Pancreas (tissue), 10 donors: Measurements from ENCODE around the gene LRRC25. TPM values are rescaled to one million over a fixed set of nuclear protein-coding genes. Genes with fewer than 3 reads are reported as not detected.

Experiments
- ATAC-seq, 4 donors: fragments of 200-7000 bp; cut with Tn5 transposase; one replicate each; pipeline versions ENCODE4 v1.8.0 to v1.9.1; 2020; ENCODE audit warnings: mild to moderate bottlenecking in 4 of 4, moderate library complexity in 4 of 4
- DNase-seq, 6 donors: peaks; one replicate each; pipeline ENCODE4 v3.0.0-alpha.2; 2020
- FAIRE-seq: peaks from 2 replicates; lab custom pipeline; 2012; peaks lifted over from hg19 to GRCh38; lab: Jason Lieb, UNC
- H3K27ac ChIP-seq, 4 donors: fragments of 200-600 bp; sonication (generic); 1 replicate in 3 of 4; 2 replicates in 1 of 4; pipeline versions ENCODE4 v1.5.0 to v1.8.0; 2020
- H3K27me3 ChIP-seq, 4 donors: fragments of 200-600 bp; one replicate each; pipeline ENCODE4 v1.8.0; 2021
- H3K36me3 ChIP-seq, 3 donors: fragments of 200-600 bp; sonication (generic) in 1 of 3; one replicate each; pipeline versions ENCODE4 v1.5.0 to v1.8.0; 2020 to 2021
- H3K4me1 ChIP-seq, 3 donors: fragments of 200-600 bp; one replicate each; pipeline ENCODE4 v1.8.0; 2021
- H3K4me3 ChIP-seq, 4 donors: fragments of 200-600 bp; sonication (generic) in 2 of 4; one replicate each; pipeline versions ENCODE4 v1.5.0 to v1.8.0; 2020 to 2021
- H3K9me3 ChIP-seq, 4 donors: fragments of 200-600 bp; one replicate each; pipeline ENCODE4 v1.8.0; 2021
- WGBS, 2 donors: extraction: QIAGEN DNeasy Blood & Tissue Kit; methylation state at CpG; one replicate each; pipeline ENCODE4 v1.1.7; 2013; 5-methylcytosine and 5-hydroxymethylcytosine counted together
- intact Hi-C, 3 donors: fragments of 100-400 bp; cut with DNase I; formaldehyde crosslinking; loops; one replicate each; pipeline versions ENCODE4 v1.11.1 to v1.14.2; 2022
- polyA plus RNA-seq, 2 donors: library from polyadenylated mRNA; stranded (reverse); fragments of 200-250 nt; gene quantifications; one replicate each; pipeline ENCODE4 v1.2.3, GENCODE V29; 2013
- total RNA-seq, 6 donors: library from RNA; stranded (reverse); fragmentation: NEBNext Ultra II Directional in 4 of 6; extraction: Animal tissue kit (Norgen Biotek cat#: 25700) in 4 of 6; gene quantifications; one replicate each; pipeline versions ENCODE4 v1.2.1 to v1.2.4, GENCODE V29; 2021 to 2023
- TF ChIP-seq, protein P1 (sequence below), 4 donors: fragments of 200-600 bp; sonication (generic) in 3 of 4; IDR thresholded peaks; one replicate each; pipeline versions ENCODE4 v1.5.0 to v1.8.0; 2021; ENCODE audit warnings: antibody characterized with exemption in 4 of 4
- donor health status: healthy with polysubstance abuse.
- donor health status: DM: no; HTN: no; CAD: no; lungs with moderate emphysema.
- donor health status: DM: no; HTN: no; CAD: no.
- donor health status: control.
- donor health status: control.
- donor health status: Bipolar disorder and iron deficiency.
- donor health status: DM: yes; HTN: yes; CAD: no.
- donor health status: DM: no; HTN: no; CAD: no.
- donor health status: DM: no; HTN: no; CAD: no.
- donor health status: DM: yes; HTN: yes; CAD: no.

Gene LRRC25
- total and polyA plus RNA-seq, 8 donors, result 0.14 to 6.1 (median 0.97) TPM

DNA sequence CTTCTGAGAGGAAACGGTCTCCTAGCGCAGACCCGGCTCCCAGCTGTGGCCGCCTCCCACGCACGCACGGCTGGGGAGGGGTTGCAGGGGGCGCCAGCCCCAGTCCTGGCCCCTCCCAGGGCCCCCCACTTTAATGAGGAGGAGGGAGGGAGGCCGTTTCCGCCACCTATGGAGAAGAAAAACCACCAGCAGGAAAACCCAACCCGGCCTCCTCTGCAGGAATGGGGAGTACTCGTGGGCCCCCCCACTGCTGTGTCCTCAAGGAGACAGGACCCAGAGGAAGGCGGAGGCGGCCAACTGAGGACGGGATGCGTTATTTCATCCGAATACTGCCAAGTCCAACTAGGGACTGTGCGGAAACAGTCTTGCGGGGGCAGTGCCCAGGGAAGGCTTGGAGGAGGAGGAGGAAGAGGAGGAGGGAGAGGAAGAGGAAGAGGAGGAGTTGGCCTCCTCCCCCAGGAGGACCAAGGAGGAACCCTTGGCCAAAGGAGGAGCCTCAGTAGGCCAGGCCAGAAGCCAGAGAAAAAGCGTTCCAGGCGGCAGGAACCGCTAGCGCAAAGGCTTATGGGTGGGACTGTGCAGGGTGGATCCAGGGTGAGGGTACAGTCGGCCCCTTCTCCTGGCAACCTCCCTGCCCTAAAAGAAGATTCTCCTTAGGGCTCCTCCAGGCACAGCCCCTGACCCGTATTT is 17.9 kb upstream of the LRRC25 start:
- H3K4me1 ChIP-seq, result peaks cover 9 to 27% (median 12%) of the 10 kb centered on the region in 3 donors
- FAIRE-seq (no peak), DNase-seq (peak in 3 of 6 donors; percentile 55 to 68 (median 64)), ATAC-seq (peak in 1 of 4 donors; percentile 2)
- TF ChIP-seq, protein P1, sequence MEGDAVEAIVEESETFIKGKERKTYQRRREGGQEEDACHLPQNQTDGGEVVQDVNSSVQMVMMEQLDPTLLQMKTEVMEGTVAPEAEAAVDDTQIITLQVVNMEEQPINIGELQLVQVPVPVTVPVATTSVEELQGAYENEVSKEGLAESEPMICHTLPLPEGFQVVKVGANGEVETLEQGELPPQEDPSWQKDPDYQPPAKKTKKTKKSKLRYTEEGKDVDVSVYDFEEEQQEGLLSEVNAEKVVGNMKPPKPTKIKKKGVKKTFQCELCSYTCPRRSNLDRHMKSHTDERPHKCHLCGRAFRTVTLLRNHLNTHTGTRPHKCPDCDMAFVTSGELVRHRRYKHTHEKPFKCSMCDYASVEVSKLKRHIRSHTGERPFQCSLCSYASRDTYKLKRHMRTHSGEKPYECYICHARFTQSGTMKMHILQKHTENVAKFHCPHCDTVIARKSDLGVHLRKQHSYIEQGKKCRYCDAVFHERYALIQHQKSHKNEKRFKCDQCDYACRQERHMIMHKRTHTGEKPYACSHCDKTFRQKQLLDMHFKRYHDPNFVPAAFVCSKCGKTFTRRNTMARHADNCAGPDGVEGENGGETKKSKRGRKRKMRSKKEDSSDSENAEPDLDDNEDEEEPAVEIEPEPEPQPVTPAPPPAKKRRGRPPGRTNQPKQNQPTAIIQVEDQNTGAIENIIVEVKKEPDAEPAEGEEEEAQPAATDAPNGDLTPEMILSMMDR (IDR thresholded peaks at IDR 0.05), result no peak
- H3K27ac ChIP-seq, result peak overlapping the region in 2 of 4 donors; percentile 82 to 83
- H3K27me3 ChIP-seq, result no peaks in the 10 kb centered on the region
- H3K4me3 ChIP-seq, result peak overlapping the region in 1 of 4 donors; percentile 14
- intact Hi-C loops, result no loop called here
- H3K9me3 ChIP-seq, result no peaks in the 10 kb centered on the region
- H3K36me3 ChIP-seq, result no peaks in the 10 kb centered on the region
- WGBS, 2 donors, result 49 to 60% methylated on average over 22 to 25 of the region's 25 CpGs

DNA sequence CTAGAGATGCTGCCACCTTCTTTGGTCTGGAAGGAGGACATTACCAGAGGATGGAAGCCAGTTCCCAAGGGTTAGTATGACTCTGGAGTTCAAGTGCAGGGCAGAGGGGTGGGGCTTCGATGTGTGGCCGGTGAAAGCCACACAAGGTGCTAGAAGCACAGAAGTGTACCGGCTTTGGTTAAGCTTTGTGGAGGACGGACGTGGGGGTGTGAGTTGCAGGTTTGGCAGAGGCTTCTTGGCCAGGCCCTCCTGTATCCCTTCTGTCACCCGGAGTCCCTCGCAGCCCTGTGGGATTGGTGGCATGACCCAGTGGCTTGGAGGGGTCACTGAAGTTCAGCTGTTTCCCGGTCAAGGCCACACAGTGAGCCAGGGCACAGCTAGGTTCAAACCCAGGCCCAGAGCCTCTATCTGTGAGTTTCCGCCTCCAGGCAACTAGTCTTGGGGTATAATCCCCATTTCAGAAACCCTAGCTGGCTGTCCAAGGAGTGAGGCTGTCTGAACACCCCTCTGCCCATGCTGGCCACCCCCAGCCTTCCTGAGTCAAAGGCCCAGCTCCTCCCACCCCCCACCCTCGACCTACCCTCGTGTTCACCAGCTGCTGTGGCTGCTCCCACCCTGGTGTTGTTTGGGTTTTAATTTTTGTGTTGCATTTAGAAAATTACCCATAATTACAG is 17.2 kb upstream of the LRRC25 start:
- Histone ChIP-seq H3K4me1 (peaks cover 9 to 26% (median 12%) of the 10 kb centered on the region in 3 donors), H3K4me3 (peak overlapping the region in 1 of 4 donors; percentile 14), H3K36me3 (no peaks in the 10 kb centered on the region), H3K9me3 (no peaks in the 10 kb centered on the region), H3K27me3 (no peaks in the 10 kb centered on the region), H3K27ac (peak overlapping the region in 1 of 4 donors; percentile 83)
- FAIRE-seq, result no peak
- TF ChIP-seq, protein P1 (IDR thresholded peaks at IDR 0.05), result no peak
- no peak for ATAC-seq
- WGBS, 2 donors, result 41 to 50% methylated on average over 11 of the region's 11 CpGs
- intact Hi-C loops, result loop anchor here (5.0 kb wide), 1 partner anchor 67 kb away; no protein-coding TSS in a partner anchor
- DNase-seq, result peak in 2 of 6 donors; percentile 20 to 25

DNA sequence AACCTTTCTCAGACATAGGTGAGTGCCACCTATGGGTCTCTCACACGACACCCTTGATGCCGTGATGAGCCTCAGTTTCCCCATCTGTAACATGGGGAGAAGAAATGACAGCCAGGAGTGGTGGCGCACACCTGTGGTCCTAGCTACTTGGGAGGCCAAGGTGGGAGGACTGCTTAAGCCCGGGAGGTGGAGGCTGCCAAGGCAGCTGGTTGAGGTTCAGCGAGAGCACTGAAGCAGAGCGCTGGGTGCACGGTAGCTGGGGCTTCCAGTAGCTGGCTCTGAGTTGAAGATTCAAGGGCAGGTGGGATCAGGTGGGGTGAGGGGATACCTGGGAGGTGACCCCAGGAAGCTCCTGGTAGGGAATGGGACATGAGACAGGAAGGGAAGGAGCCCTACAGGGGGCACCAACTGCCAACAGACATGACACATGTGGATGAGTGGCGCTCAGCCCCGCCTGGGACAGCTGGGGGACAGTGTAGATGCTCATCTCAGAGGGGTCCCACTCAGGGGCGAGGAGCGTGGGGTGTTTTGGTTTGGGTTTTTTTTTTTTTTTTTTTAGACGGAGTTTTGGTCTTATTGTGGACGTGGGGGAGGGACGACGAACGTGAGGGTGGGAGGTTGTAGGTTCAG is 15.3 kb upstream of the LRRC25 start:
- H3K27ac ChIP-seq, result no peak overlapping the region
- TF ChIP-seq, protein P1 (IDR thresholded peaks at IDR 0.05), result no peak
- no peaks in the 10 kb centered on the region for H3K9me3 ChIP-seq
- H3K4me1 ChIP-seq, result peaks cover 8 to 15% (median 8%) of the 10 kb centered on the region in 3 donors
- no peaks in the 10 kb centered on the region for H3K36me3 ChIP-seq
- no peaks in the 10 kb centered on the region for H3K27me3 ChIP-seq
- peak in 2 of 6 donors; percentile 25 to 45 for DNase-seq
- H3K4me3 ChIP-seq, result no peak overlapping the region
- intact Hi-C loops, result loop anchor here (5.0 kb wide), 1 partner anchor 65 kb away; no protein-coding TSS in a partner anchor
- no peak for FAIRE-seq
- WGBS, 2 donors, result 60 to 64% methylated on average over 16 of the region's 16 CpGs
- ATAC-seq, result no peak

DNA sequence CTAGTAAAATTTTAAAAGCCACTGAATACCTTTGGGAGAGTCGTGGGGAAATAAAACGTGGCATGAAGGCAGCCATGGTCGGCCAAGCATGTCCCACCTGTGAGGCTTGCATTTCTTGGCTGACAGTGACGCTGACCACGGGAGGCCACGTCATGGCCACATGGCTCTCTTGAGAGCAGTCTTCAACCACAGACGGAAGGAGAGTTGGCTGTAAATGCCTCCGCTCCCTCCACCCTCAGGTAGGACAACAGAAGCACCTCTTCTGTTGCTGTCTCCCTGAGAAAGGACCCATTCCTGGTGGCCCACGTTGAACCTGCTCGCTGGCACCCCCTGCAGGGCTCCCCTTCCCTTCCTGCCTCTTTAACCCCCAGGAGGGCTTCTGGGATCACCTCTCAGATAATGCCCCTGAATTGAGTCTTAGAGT is 10.6 kb upstream of the LRRC25 start:
- DNase-seq (peak in 3 of 6 donors; percentile 59 to 81 (median 64)), FAIRE-seq (no peak), ATAC-seq (peak; percentile 55 to 81 (median 73))
- no peaks in the 10 kb centered on the region for H3K4me1 ChIP-seq
- H3K4me3 ChIP-seq, result no peak overlapping the region
- no peaks in the 10 kb centered on the region for H3K36me3 ChIP-seq
- H3K27ac ChIP-seq, result no peak overlapping the region
- H3K27me3 ChIP-seq, result no peaks in the 10 kb centered on the region
- intact Hi-C loops, result no loop called here
- TF ChIP-seq, protein P1 (IDR thresholded peaks at IDR 0.05), result peak; percentile 17 to 67 (median 41)
- no peaks in the 10 kb centered on the region for H3K9me3 ChIP-seq
- WGBS, 2 donors, result 38 to 44% methylated on average over 10 of the region's 10 CpGs
